Measurements from ENCODE around the gene IDE.

GRCh38 chr10:92506336-92506735 is 67.6 kb downstream of the IDE start:
- TF ChIP-seq CTCF (IDR thresholded peaks at IDR 0.05), result no peak
- no peak for TF ChIP-seq POLR2A (IDR thresholded peaks at IDR 0.05)
- TF ChIP-seq EP300 (IDR thresholded peaks at IDR 0.05; ENCODE audit: low read depth), result no peak
- no peak for TF ChIP-seq POLR2AphosphoS5 (IDR thresholded peaks at IDR 0.05)

All from transverse colon (tissue), 4 donors.